HG02852 (cell line): ENCODE measurements around the gene CHST10.

Experiments
- ATAC-seq: cut with Tn5 transposase; IDR thresholded peaks from one replicate; pipeline ENCODE4 v1.9.1; 2021; ENCODE audit warnings: mild to moderate bottlenecking, moderate library complexity; ENCODE audit not compliant: unreplicated experiment

Gene CHST10

GRCh38 chr2:100417711-100418124 is 250 bp upstream of the CHST10 start:
- no peak for ATAC-seq

DNA sequence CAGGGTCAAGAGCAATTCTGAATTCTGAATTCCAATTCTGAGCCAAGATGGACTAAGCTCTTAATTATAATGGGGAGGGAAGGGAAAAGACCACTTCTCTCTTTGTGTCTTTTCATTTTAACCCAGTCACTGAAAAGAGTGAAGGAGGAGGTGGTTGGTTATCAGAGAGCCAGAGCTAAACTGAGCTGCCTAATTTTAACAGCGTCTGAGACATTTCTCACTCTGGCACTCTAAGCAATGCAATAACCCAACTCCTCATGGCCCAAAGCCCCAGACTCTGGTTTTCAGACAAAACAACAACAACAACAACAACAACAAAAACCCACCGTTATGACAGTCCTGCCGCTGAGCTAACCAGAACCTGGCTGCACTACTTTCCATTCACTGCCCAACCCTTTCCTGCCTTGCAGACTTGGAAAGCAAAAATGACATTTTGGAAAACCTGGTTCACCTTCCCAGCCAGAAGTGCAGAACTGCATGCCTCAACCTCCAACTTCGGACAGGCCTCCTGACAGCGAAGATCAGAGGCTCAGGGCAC is 1.0 kb downstream of the CHST10 start:
- ATAC-seq = no peak

DNA sequence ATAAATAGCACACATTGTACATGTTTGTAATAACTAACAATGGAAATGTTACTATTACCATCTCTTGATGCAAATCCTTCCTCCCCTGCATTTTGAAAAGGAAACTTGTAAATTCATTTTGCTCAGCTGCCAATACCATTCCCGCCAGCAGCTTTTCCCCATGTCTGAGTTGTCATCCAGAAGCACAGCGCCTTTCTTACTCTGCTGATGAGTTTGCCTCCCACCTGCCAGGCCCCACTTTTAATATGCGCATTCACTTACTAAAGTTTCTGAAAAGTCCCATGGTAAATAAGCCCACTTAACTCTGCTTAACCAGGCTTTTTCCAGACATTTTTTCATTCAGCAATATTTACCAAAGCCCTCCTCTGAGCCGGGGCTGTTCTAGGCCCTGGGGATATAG is 3.9 kb downstream of the CHST10 start:
- no peak for ATAC-seq

DNA sequence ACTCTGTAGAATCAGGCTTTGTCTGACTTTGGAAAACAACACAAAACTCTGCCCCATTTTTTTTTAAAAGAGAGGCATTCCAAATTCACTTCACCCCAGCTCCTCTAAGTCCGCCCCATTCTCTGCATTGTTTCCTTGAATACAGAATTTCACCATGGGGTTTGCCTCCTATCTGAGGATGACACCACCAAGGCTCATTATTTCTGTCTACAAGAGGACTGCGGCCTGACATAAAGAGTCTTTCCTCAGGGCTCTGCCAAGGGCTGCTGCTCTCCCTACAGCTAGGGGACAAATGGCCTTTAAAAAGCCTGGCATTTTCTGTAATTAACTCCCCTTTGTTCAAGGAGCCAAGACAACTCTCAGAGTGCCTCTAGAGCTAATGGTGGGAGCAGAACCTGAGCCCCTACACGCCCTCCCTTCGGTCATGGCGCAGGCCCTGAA is 4.6 kb downstream of the CHST10 start:
- ATAC-seq = no peak

GRCh38 chr2:100412466-100412865 is 5.0 kb downstream of the CHST10 start:
- no peak for ATAC-seq

DNA sequence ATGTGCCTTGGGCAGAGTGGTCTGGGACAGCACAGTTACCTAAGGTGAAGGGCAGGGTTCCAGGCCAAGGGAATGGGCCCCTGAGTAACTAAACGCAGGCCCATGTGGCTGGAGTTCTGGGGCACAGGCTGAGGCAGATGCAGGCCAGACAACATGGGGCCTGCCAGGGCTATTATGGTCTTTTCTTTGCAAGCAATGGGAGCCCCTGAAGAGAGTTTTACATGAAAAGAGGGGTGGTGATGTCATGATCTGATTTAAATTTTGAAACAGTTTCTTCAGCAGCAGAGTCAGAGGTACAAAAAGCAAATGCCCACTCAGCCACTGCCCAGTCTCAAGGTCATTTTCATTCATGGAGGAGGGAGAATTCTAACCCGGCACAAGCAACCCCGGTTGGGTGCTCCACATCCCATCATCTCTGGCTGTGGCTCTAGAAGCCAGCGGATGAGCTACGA is 5.6 kb downstream of the CHST10 start:
- no peak for ATAC-seq

- no peak for ATAC-seq
These were observed 7.4 kb downstream of the CHST10 start for GRCh38 chr2:100409975-100410647.

GRCh38 chr2:100409461-100409860 is 8.0 kb downstream of the CHST10 start:
- no peak for ATAC-seq

DNA sequence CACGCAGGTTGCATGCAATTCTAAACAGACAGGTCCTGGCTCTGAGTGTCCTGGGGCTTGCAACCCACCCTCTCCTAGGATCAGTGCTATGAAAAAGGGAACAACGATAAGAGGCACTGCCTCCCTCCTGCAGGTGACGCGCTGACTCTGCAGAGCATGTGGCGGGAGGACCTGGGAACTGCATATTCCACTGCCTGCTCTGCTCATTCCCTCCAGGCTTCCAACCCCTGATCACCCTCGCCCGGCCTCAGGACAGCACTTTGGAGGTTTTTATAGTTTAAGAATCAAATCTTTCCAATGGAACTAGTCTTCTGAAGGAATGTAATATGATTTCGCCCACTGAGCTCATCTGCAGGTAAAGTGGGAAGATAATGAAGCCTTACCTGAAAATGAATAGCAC is 8.5 kb downstream of the CHST10 start:
- no peak for ATAC-seq

- no peak for ATAC-seq
These were observed 9.4 kb downstream of the CHST10 start for GRCh38 chr2:100408104-100408503.

- ATAC-seq = no peak
These were observed 9.9 kb downstream of the CHST10 start for GRCh38 chr2:100407563-100407962.

- ATAC-seq = no peak
These were observed 10.4 kb downstream of the CHST10 start for GRCh38 chr2:100407073-100407472.

- ATAC-seq = no peak
These were observed 11.4 kb downstream of the CHST10 start for GRCh38 chr2:100406120-100406508.

DNA sequence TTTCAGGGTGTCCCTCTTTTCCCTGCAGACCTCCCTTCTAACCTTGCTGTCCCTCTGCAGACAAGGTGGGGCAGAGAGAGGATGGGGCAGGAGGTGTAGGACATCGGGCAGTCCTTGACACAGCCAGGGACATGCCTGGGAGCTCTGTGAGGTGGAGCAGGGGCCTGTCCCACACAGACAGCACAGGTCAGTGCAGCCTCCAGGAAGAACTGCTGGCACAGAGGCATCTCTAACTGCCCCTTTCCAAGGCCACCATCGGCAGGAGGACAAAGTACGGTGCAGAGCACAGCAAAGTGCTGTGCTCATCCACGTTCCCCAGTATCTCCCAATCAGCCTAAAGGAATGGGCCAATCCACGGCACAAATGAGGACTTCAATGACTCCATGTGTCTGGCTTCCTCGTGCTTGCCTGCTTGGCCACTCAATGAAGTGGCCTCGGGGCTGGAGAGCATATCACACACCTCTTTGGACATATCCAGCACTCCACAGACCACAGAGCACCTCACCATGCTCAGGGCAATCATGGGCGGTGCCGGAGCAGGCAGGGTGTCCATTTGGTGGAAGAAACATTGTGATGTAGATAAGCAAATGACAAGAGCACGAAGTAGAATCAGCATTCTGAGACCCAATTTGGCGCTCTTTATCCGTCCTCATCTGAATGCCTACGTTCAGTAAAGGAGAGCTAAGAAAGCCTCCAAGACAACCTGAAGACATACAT is 11.9 kb downstream of the CHST10 start:
- ATAC-seq = no peak

GRCh38 chr2:100404411-100404810 is 13.1 kb downstream of the CHST10 start:
- no peak for ATAC-seq

- ATAC-seq = no peak
These were observed 13.7 kb downstream of the CHST10 start for GRCh38 chr2:100403722-100404121.

DNA sequence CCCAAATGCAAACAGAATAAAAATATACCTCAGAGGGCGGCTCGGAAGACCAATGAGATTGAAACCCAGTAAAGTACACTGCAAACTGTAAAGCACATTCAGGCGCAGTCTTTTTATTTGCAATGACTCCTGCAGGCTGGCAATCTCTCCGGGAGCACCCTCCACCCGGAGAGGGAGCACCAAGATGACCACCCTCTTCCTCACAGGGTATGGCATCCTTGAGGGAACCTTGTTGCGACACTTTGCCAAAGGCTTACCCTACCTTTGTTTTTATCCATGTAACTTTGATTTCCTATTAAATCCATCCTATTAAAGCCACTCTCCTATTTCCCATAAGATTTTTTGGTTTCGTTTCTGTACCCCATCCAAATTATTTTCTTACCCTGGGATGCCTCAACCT is 16.2 kb downstream of the CHST10 start:
- no peak for ATAC-seq

GRCh38 chr2:100399714-100400113 is 17.8 kb downstream of the CHST10 start:
- ATAC-seq = no peak

DNA sequence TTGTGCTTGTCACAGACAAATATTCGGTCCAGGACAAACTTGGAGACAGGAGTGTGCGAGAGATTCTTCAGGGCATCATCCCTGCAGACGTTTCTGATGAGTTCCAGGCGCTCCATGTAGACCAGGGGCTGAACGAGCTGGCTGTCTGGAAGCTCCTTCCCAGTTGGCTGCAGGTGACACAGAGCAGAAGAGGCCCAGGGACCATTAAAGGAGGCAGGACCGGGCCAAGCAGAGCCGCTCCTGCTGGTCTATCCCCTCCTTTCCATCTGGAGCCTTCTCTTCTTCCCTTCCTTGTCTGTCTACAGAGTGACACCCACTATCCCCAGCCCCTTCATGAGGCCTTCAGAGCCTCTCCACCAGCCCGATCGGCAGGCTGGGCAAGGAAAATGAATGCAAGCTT is 19.5 kb downstream of the CHST10 start:
- ATAC-seq = no peak

- no peak for ATAC-seq
These were observed 20.2 kb downstream of the CHST10 start for GRCh38 chr2:100397118-100397860.

- ATAC-seq = no peak
These were observed 21.0 kb downstream of the CHST10 start for GRCh38 chr2:100396483-100396882.
